Peyer's patch (tissue), 4 donors: ENCODE measurements around the gene OLFM3. TPM values are rescaled to one million over a fixed set of nuclear protein-coding genes. Genes with fewer than 3 reads are reported as not detected.

Experiments used
- DNase-seq, 3 donors: peaks; one replicate each; pipeline ENCODE4 v3.0.0-alpha.2; 2017 to 2019
- H3K27ac ChIP-seq, 4 donors: fragments of 200-600 bp; sonication (generic); one replicate each; pipeline ENCODE4 v1.5.1; 2016 to 2019
- H3K27me3 ChIP-seq, 2 donors: fragments of 200-600 bp; sonication (generic); one replicate each; pipeline ENCODE4 v1.5.1; 2019
- H3K36me3 ChIP-seq, 3 donors: fragments of 200-600 bp; sonication (generic); one replicate each; pipeline ENCODE4 v1.5.1; 2016 to 2019
- H3K4me1 ChIP-seq, 4 donors: fragments of 200-600 bp; sonication (generic); one replicate each; pipeline ENCODE4 v1.5.1; 2016 to 2019
- H3K4me3 ChIP-seq, 4 donors: fragments of 200-600 bp; sonication (generic); 1 replicate in 3 of 4; 2 replicates in 1 of 4; pipeline ENCODE4 v1.5.1; 2016 to 2019; ENCODE audit warnings: mild to moderate bottlenecking in 1 of 4
- H3K9me3 ChIP-seq, 4 donors: fragments of 200-600 bp; sonication (generic); one replicate each; pipeline ENCODE4 v1.5.1; 2016 to 2019; ENCODE audit warnings: mild to moderate bottlenecking in 1 of 4
- CTCF ChIP-seq, 6 experiments: fragments of 450-650 bp in 4 of 6; fragments of 200-600 bp in 2 of 6; sonication (generic) in 1 of 6; IDR thresholded peaks; one replicate each; pipeline ENCODE4 v1.5.1; 2017 to 2019; ENCODE audit warnings: antibody characterized with exemption in 6 of 6, mild to moderate bottlenecking in 3 of 6, moderate library complexity in 1 of 6
- POLR2A ChIP-seq, 2 donors: fragments of 450-650 bp; IDR thresholded peaks; one replicate each; pipeline ENCODE4 v1.5.1; 2017; ENCODE audit warnings: antibody characterized with exemption in 2 of 2, mild to moderate bottlenecking in 2 of 2, moderate library complexity in 2 of 2
- total RNA-seq, 4 donors: library from RNA; depleted of rRNA; stranded (reverse); fragments of >200 nt; gene quantifications; one replicate each; pipeline ENCODE4 v1.1.0, GENCODE V29; 2016

OLFM3 gene
- total RNA-seq, 4 donors from 2014 or later = 0.47 TPM; not detected in 3

GRCh38 chr1:101995984-101996745, 561 bp downstream of the OLFM3 start:
- H3K27me3 ChIP-seq = no peaks in the 10 kb centered on the region
- TF ChIP-seq CTCF (IDR thresholded peaks at IDR 0.05) = no peak
- TF ChIP-seq POLR2A (IDR thresholded peaks at IDR 0.05) = no peak
- no peaks in the 10 kb centered on the region for H3K4me1 ChIP-seq
- H3K27ac ChIP-seq = no peak overlapping the region
- DNase-seq = no peak
- H3K36me3 ChIP-seq = no peaks in the 10 kb centered on the region
- H3K9me3 ChIP-seq = no peaks in the 10 kb centered on the region
- no peak overlapping the region for H3K4me3 ChIP-seq

- H3K36me3 ChIP-seq = no peaks in the 10 kb centered on the region
- DNase-seq = no peak
- H3K27ac ChIP-seq = no peak overlapping the region
- no peaks in the 10 kb centered on the region for H3K9me3 ChIP-seq
- H3K4me1 ChIP-seq = no peaks in the 10 kb centered on the region
- TF ChIP-seq CTCF (IDR thresholded peaks at IDR 0.05) (peak in 3 of 6 experiments; percentile 33 to 45 (median 35)), POLR2A (IDR thresholded peaks at IDR 0.05) (no peak)
- H3K27me3 ChIP-seq = no peaks in the 10 kb centered on the region
- H3K4me3 ChIP-seq = no peak overlapping the region
These were observed 3.0 kb downstream of the OLFM3 start for GRCh38 chr1:101993710-101994109.

- Histone ChIP-seq H3K9me3 (no peaks in the 10 kb centered on the region), H3K4me3 (no peak overlapping the region), H3K4me1 (no peaks in the 10 kb centered on the region), H3K27ac (no peak overlapping the region), H3K27me3 (no peaks in the 10 kb centered on the region), H3K36me3 (no peaks in the 10 kb centered on the region)
- no peak for DNase-seq
- TF ChIP-seq CTCF (IDR thresholded peaks at IDR 0.05) = no peak
- no peak for TF ChIP-seq POLR2A (IDR thresholded peaks at IDR 0.05)
These were observed 3.7 kb downstream of the OLFM3 start for GRCh38 chr1:101992821-101993575.

- no peak overlapping the region for H3K4me3 ChIP-seq
- H3K9me3 ChIP-seq = no peaks in the 10 kb centered on the region
- H3K27ac ChIP-seq = no peak overlapping the region
- no peaks in the 10 kb centered on the region for H3K27me3 ChIP-seq
- TF ChIP-seq CTCF (IDR thresholded peaks at IDR 0.05) = no peak
- no peak for TF ChIP-seq POLR2A (IDR thresholded peaks at IDR 0.05)
- no peaks in the 10 kb centered on the region for H3K4me1 ChIP-seq
- no peaks in the 10 kb centered on the region for H3K36me3 ChIP-seq
- no peak for DNase-seq
These were observed 15.8 kb downstream of the OLFM3 start for GRCh38 chr1:101980974-101981373.

GRCh38 chr1:101977266-101977665, 19.5 kb downstream of the OLFM3 start:
- no peaks in the 10 kb centered on the region for H3K36me3 ChIP-seq
- no peaks in the 10 kb centered on the region for H3K4me1 ChIP-seq
- no peak overlapping the region for H3K27ac ChIP-seq
- TF ChIP-seq CTCF (IDR thresholded peaks at IDR 0.05) (no peak), POLR2A (IDR thresholded peaks at IDR 0.05) (no peak)
- no peaks in the 10 kb centered on the region for H3K9me3 ChIP-seq
- no peak for DNase-seq
- no peaks in the 10 kb centered on the region for H3K27me3 ChIP-seq
- H3K4me3 ChIP-seq = no peak overlapping the region
